Measurements from ENCODE around the gene C15orf39. TPM values are rescaled to one million over a fixed set of nuclear protein-coding genes. Genes with fewer than 3 reads are reported as not detected.

The C15orf39 gene
- total RNA-seq, 3 donors from 2014 or later: 22.2 to 32.5 (median 24.2) TPM

- no peaks in the 10 kb centered on the region for H3K4me1 ChIP-seq (ENCODE audit: low read depth)
- intact Hi-C loops (cut with DNase I, micrococcal nuclease): no loop called here
- no peak for TF ChIP-seq CTCF (IDR thresholded peaks at IDR 0.05)
- H3K9me3 ChIP-seq: no peaks in the 10 kb centered on the region
- no peak for ATAC-seq
- no peak overlapping the region for H3K4me3 ChIP-seq
- no peak for DNase-seq
- no peaks in the 10 kb centered on the region for H3K36me3 ChIP-seq (ENCODE audit: low read depth)
Measured at GRCh38 chr15:75232252-75232813, 30.7 kb downstream of the C15orf39 start.

GRCh38 chr15:75232826-75233503 lies 31.3 kb downstream of the C15orf39 start:
- ATAC-seq (no peak), DNase-seq (no peak)
- H3K9me3 ChIP-seq: no peaks in the 10 kb centered on the region
- no peak overlapping the region for H3K4me3 ChIP-seq
- H3K4me1 ChIP-seq (ENCODE audit: low read depth): no peaks in the 10 kb centered on the region
- intact Hi-C loops (cut with DNase I, micrococcal nuclease): no loop called here
- TF ChIP-seq CTCF (IDR thresholded peaks at IDR 0.05): no peak
- H3K36me3 ChIP-seq (ENCODE audit: low read depth): no peaks in the 10 kb centered on the region

GRCh38 chr15:75233504-75234190 lies 32.0 kb downstream of the C15orf39 start:
- ATAC-seq (no peak), DNase-seq (no peak)
- TF ChIP-seq CTCF (IDR thresholded peaks at IDR 0.05): no peak
- no peak overlapping the region for H3K4me3 ChIP-seq
- no peaks in the 10 kb centered on the region for H3K4me1 ChIP-seq (ENCODE audit: low read depth)
- intact Hi-C loops (cut with DNase I, micrococcal nuclease): no loop called here
- no peaks in the 10 kb centered on the region for H3K9me3 ChIP-seq
- H3K36me3 ChIP-seq (ENCODE audit: low read depth): no peaks in the 10 kb centered on the region

GRCh38 chr15:75234191-75234810 lies 32.6 kb downstream of the C15orf39 start:
- ATAC-seq: no peak
- Histone ChIP-seq H3K36me3 (ENCODE audit: low read depth) (no peaks in the 10 kb centered on the region), H3K4me1 (ENCODE audit: low read depth) (no peaks in the 10 kb centered on the region), H3K4me3 (no peak overlapping the region), H3K9me3 (no peaks in the 10 kb centered on the region)
- intact Hi-C loops (cut with DNase I, micrococcal nuclease): no loop called here
- TF ChIP-seq CTCF (IDR thresholded peaks at IDR 0.05): no peak
- no peak for DNase-seq

GRCh38 chr15:75235051-75235673 lies 33.5 kb downstream of the C15orf39 start:
- no peaks in the 10 kb centered on the region for H3K4me1 ChIP-seq (ENCODE audit: low read depth)
- ATAC-seq: no peak
- no peak for TF ChIP-seq CTCF (IDR thresholded peaks at IDR 0.05)
- H3K36me3 ChIP-seq (ENCODE audit: low read depth): no peaks in the 10 kb centered on the region
- intact Hi-C loops (cut with DNase I, micrococcal nuclease): no loop called here
- H3K9me3 ChIP-seq: no peaks in the 10 kb centered on the region
- DNase-seq: no peak
- no peak overlapping the region for H3K4me3 ChIP-seq

Data from mucosa of descending colon (tissue), 3 donors.